WTC11 (cell line): ENCODE data around the gene ZBTB7C. TPM values are rescaled to one million over a fixed set of nuclear protein-coding genes. Genes with fewer than 3 reads are reported as not detected.
A peak's percentile ranks its signal among the peaks of the same experiment; 100 is the strongest.

Experiments
- ATAC-seq: fragments of 200-7000 bp; cut with Tn5 transposase; 2 replicates; pipeline ENCODE4 v1.10.0; 2021; ENCODE audit warnings: mild to moderate bottlenecking, moderate library complexity
- CTCF ChIA-PET: fragments of 300-600 bp; sonication (Branson Sonifier 250); formaldehyde crosslinking; loops from one replicate; lab custom pipeline; 2021; ENCODE audit warnings: antibody characterized with exemption; lab: Charles Lee
- POLR2A ChIA-PET: fragments of 350-600 bp; sonication (Branson Sonifier 250); formaldehyde crosslinking; loops from one replicate; lab custom pipeline; 2021; ENCODE audit warnings: antibody characterized with exemption; lab: Charles Lee
- DNase-seq: peaks from one replicate; pipeline ENCODE4 v3.0.0; 2021; ENCODE audit warnings: low spot score
- H3K27ac Mint-ChIP-seq: 2 replicates; pipeline ENCODE4 v1.8.0; 2021; ENCODE audit warnings: mixed read lengths
- H3K27me3 Mint-ChIP-seq: 2 replicates; pipeline ENCODE4 v1.8.0; 2021; ENCODE audit warnings: low read depth, mild to moderate bottlenecking, moderate library complexity, mixed read lengths
- H3K36me3 Mint-ChIP-seq: 2 replicates; pipeline ENCODE4 v1.8.0; 2021; ENCODE audit warnings: mixed read lengths
- H3K4me1 Mint-ChIP-seq: 2 replicates; pipeline ENCODE4 v1.8.0; 2022; ENCODE audit warnings: mixed read lengths
- H3K4me3 Mint-ChIP-seq: 2 replicates; pipeline ENCODE4 v1.8.0; 2021; ENCODE audit warnings: mild to moderate bottlenecking, moderate library complexity, mixed read lengths
- H3K9me3 Mint-ChIP-seq: 2 replicates; pipeline ENCODE4 v1.8.0; 2021; ENCODE audit warnings: mixed read lengths
- ATF1 ChIP-seq: sonication (generic); formaldehyde crosslinking; IDR thresholded peaks from 2 replicates; pipeline ENCODE4 v1.8.1; 2023; ENCODE audit warnings: mild to moderate bottlenecking, moderate library complexity, missing genetic modification reagents
- ATF3 ChIP-seq: sonication (generic); formaldehyde crosslinking; conservative IDR thresholded peaks from 2 replicates; pipeline ENCODE4 v1.8.1; 2022; ENCODE audit warnings: mild to moderate bottlenecking, missing genetic modification reagents
- ESRRA ChIP-seq: sonication (generic); formaldehyde crosslinking; IDR thresholded peaks from 2 replicates; pipeline ENCODE4 v1.8.1; 2022; ENCODE audit warnings: mild to moderate bottlenecking, missing genetic modification reagents, borderline replicate concordance
- FOXJ3 ChIP-seq: sonication (generic); formaldehyde crosslinking; IDR thresholded peaks from 2 replicates; pipeline ENCODE4 v1.9.0; 2021; ENCODE audit warnings: missing genetic modification reagents, mild to moderate bottlenecking, borderline replicate concordance
- FOXK1 ChIP-seq: sonication (generic); formaldehyde crosslinking; IDR thresholded peaks from 2 replicates; pipeline ENCODE4 v1.8.0; 2022; ENCODE audit warnings: mild to moderate bottlenecking, moderate library complexity, missing genetic modification reagents
- JAZF1 ChIP-seq: fragments of 250-450 bp; sonication (Bioruptor Pico); IDR thresholded peaks from 2 replicates; pipeline ENCODE4 v1.9.0; 2021; ENCODE audit warnings: moderate library complexity, mild to moderate bottlenecking, inconsistent platforms
- KAT7 ChIP-seq: sonication (generic); formaldehyde crosslinking; IDR thresholded peaks from 2 replicates; pipeline ENCODE4 v1.8.1; 2023; ENCODE audit warnings: missing genetic modification reagents, mild to moderate bottlenecking, borderline replicate concordance
- MAX ChIP-seq: sonication (generic); formaldehyde crosslinking; IDR thresholded peaks from 2 replicates; pipeline ENCODE4 v1.8.0; 2022; ENCODE audit warnings: mild to moderate bottlenecking, missing genetic modification reagents
- NFYB ChIP-seq: sonication (generic); formaldehyde crosslinking; conservative IDR thresholded peaks from 2 replicates; pipeline ENCODE4 v1.8.0; 2022; ENCODE audit warnings: low read depth, missing genetic modification reagents
- RELA ChIP-seq: sonication (generic); formaldehyde crosslinking; IDR thresholded peaks from 2 replicates; pipeline ENCODE4 v1.8.1; 2022; ENCODE audit warnings: missing genetic modification reagents, mild to moderate bottlenecking, borderline replicate concordance
- TP53 ChIP-seq: sonication (generic); formaldehyde crosslinking; IDR thresholded peaks from 2 replicates; pipeline ENCODE4 v1.8.1; 2023; ENCODE audit warnings: mild to moderate bottlenecking, missing genetic modification reagents
- ZNF121 ChIP-seq: sonication (generic); formaldehyde crosslinking; IDR thresholded peaks from 2 replicates; pipeline ENCODE4 v1.8.0; 2023; ENCODE audit warnings: missing genetic modification reagents
- ZNF232 ChIP-seq: sonication (generic); formaldehyde crosslinking; IDR thresholded peaks from 2 replicates; pipeline ENCODE4 v1.8.0; 2022; ENCODE audit warnings: mild to moderate bottlenecking, missing genetic modification reagents
- total RNA-seq: library from RNA; stranded (reverse); gene quantifications from 3 replicates; pipeline ENCODE4 v1.2.3, GENCODE V29; 2021
- TF ChIP-seq, protein P1 (sequence below): sonication (generic); formaldehyde crosslinking; IDR thresholded peaks from 2 replicates; pipeline ENCODE4 v1.8.1; 2022; ENCODE audit warnings: mild to moderate bottlenecking, missing genetic modification reagents, moderate library complexity, borderline replicate concordance
- TF ChIP-seq, protein P2 (sequence below): sonication (generic); formaldehyde crosslinking; IDR thresholded peaks from 2 replicates; pipeline ENCODE4 v1.8.0; 2023; ENCODE audit warnings: mild to moderate bottlenecking, missing genetic modification reagents
- TF ChIP-seq, protein P3 (sequence below): fragments of 250-450 bp; sonication (Bioruptor Pico); IDR thresholded peaks from 2 replicates; pipeline ENCODE4 v1.9.0; 2021; ENCODE audit warnings: mild to moderate bottlenecking
- TF ChIP-seq, protein P4 (sequence below): sonication (generic); formaldehyde crosslinking; IDR thresholded peaks from 2 replicates; pipeline ENCODE4 v1.8.1; 2023; ENCODE audit warnings: mild to moderate bottlenecking, missing genetic modification reagents
- TF ChIP-seq, protein P5 (sequence below): sonication (generic); formaldehyde crosslinking; IDR thresholded peaks from 2 replicates; pipeline ENCODE4 v1.8.1; 2022; ENCODE audit warnings: mild to moderate bottlenecking, moderate library complexity, missing genetic modification reagents
- TF ChIP-seq, protein P6 (sequence below): sonication (generic); formaldehyde crosslinking; IDR thresholded peaks from 2 replicates; pipeline ENCODE4 v1.8.0; 2022; ENCODE audit warnings: mild to moderate bottlenecking, missing genetic modification reagents
- TF ChIP-seq, protein P7 (sequence below): sonication (generic); formaldehyde crosslinking; conservative IDR thresholded peaks from 2 replicates; pipeline ENCODE4 v1.8.1; 2023; ENCODE audit warnings: mild to moderate bottlenecking, low read depth, missing genetic modification reagents, moderate library complexity

Gene ZBTB7C
- total RNA-seq, 1 experiment from 2014 or later = 0.48 TPM

DNA sequence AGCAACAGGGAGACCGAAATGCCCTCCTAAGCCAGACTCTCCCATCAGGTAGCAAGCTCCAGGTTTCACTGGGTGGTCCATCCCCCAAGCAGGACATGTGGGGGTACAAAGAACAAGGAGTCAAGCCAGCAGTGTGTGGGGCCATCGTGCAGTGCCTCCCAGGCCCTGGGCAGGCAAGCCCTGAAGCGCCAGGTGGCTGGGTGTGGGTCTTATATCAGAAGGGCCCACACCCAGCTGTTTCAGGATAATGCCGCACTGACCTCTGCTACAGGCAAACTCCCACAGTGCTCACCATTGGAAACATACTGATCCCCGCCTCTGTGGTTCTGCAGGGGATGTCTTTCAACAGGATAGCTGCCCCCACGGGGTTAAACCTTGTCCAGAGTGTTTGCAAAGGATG is 304.5 kb downstream of the ZBTB7C start:
- CTCF ChIA-PET = interaction anchor here (1.0 to 3.2 kb wide), 5 partner anchors 9 to 341 kb away, joined by 3 to 13 read pairs (median 4); no protein-coding TSS in a partner anchor
- Mint-ChIP-seq H3K9me3 (no peaks in the 10 kb centered on the region), H3K27me3 (peaks cover 6% of the 10 kb centered on the region), H3K4me3 (no peak overlapping the region), H3K4me1 (peaks cover 48% of the 10 kb centered on the region), H3K27ac (no peak overlapping the region), H3K36me3 (no peaks in the 10 kb centered on the region)
- no peak for DNase-seq
- POLR2A ChIA-PET = no interaction called here
- no peak for ATAC-seq
- TF ChIP-seq, protein P1, sequence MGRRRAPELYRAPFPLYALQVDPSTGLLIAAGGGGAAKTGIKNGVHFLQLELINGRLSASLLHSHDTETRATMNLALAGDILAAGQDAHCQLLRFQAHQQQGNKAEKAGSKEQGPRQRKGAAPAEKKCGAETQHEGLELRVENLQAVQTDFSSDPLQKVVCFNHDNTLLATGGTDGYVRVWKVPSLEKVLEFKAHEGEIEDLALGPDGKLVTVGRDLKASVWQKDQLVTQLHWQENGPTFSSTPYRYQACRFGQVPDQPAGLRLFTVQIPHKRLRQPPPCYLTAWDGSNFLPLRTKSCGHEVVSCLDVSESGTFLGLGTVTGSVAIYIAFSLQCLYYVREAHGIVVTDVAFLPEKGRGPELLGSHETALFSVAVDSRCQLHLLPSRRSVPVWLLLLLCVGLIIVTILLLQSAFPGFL = no peak
- TF ChIP-seq, protein P2, sequence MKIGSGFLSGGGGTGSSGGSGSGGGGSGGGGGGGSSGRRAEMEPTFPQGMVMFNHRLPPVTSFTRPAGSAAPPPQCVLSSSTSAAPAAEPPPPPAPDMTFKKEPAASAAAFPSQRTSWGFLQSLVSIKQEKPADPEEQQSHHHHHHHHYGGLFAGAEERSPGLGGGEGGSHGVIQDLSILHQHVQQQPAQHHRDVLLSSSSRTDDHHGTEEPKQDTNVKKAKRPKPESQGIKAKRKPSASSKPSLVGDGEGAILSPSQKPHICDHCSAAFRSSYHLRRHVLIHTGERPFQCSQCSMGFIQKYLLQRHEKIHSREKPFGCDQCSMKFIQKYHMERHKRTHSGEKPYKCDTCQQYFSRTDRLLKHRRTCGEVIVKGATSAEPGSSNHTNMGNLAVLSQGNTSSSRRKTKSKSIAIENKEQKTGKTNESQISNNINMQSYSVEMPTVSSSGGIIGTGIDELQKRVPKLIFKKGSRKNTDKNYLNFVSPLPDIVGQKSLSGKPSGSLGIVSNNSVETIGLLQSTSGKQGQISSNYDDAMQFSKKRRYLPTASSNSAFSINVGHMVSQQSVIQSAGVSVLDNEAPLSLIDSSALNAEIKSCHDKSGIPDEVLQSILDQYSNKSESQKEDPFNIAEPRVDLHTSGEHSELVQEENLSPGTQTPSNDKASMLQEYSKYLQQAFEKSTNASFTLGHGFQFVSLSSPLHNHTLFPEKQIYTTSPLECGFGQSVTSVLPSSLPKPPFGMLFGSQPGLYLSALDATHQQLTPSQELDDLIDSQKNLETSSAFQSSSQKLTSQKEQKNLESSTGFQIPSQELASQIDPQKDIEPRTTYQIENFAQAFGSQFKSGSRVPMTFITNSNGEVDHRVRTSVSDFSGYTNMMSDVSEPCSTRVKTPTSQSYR (CRISPR knock-in tag) = no peak
- TF ChIP-seq, protein P3, sequence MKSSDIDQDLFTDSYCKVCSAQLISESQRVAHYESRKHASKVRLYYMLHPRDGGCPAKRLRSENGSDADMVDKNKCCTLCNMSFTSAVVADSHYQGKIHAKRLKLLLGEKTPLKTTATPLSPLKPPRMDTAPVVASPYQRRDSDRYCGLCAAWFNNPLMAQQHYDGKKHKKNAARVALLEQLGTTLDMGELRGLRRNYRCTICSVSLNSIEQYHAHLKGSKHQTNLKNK (CRISPR knock-in tag) = no peak
- TF ChIP-seq ESRRA (CRISPR knock-in tag) (no peak), RELA (no peak), KAT7 (no peak), NFYB (CRISPR knock-in tag) (no peak), ATF1 (CRISPR knock-in tag) (no peak), FOXJ3 (CRISPR knock-in tag) (no peak)
- TF ChIP-seq, protein P4, sequence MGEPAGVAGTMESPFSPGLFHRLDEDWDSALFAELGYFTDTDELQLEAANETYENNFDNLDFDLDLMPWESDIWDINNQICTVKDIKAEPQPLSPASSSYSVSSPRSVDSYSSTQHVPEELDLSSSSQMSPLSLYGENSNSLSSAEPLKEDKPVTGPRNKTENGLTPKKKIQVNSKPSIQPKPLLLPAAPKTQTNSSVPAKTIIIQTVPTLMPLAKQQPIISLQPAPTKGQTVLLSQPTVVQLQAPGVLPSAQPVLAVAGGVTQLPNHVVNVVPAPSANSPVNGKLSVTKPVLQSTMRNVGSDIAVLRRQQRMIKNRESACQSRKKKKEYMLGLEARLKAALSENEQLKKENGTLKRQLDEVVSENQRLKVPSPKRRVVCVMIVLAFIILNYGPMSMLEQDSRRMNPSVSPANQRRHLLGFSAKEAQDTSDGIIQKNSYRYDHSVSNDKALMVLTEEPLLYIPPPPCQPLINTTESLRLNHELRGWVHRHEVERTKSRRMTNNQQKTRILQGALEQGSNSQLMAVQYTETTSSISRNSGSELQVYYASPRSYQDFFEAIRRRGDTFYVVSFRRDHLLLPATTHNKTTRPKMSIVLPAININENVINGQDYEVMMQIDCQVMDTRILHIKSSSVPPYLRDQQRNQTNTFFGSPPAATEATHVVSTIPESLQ (CRISPR knock-in tag) = no peak
- TF ChIP-seq, all 79 proteins: peak for 0

GRCh38 chr18:48100651-48101165 is 308.5 kb downstream of the ZBTB7C start:
- Mint-ChIP-seq H3K27me3 (peaks cover 2% of the 10 kb centered on the region; the same call in 1 of the 2 replicates), H3K4me1 (peaks cover 26% of the 10 kb centered on the region), H3K4me3 (peak overlapping the region; percentile 46), H3K27ac (no peak overlapping the region), H3K9me3 (no peaks in the 10 kb centered on the region), H3K36me3 (no peaks in the 10 kb centered on the region)
- ChIA-PET CTCF (interaction anchor here (1.0 to 2.0 kb wide), 3 partner anchors 63 to 505 kb away, joined by 4 to 8 read pairs (median 5); no protein-coding TSS in a partner anchor), POLR2A (no interaction called here)
- ATAC-seq (peak; percentile 87), DNase-seq (peak; percentile 65)
- TF ChIP-seq MAX (CRISPR knock-in tag) (no peak), ESRRA (CRISPR knock-in tag) (no peak), ZNF232 (CRISPR knock-in tag) (no peak), ZNF121 (peak; percentile 91), ATF3 (no peak), TP53 (CRISPR knock-in tag) (0 out of 2 replicates have a peak, but pooled peaks have one; percentile 20), JAZF1 (CRISPR knock-in tag) (no peak), RELA (no peak), FOXK1 (CRISPR knock-in tag) (peak; percentile 46; the same call in 1 of the 2 replicates)
- TF ChIP-seq, protein P5, sequence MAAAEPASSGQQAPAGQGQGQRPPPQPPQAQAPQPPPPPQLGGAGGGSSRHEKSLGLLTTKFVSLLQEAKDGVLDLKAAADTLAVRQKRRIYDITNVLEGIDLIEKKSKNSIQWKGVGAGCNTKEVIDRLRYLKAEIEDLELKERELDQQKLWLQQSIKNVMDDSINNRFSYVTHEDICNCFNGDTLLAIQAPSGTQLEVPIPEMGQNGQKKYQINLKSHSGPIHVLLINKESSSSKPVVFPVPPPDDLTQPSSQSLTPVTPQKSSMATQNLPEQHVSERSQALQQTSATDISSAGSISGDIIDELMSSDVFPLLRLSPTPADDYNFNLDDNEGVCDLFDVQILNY = no peak
- TF ChIP-seq, protein P4 (CRISPR knock-in tag) = no peak
- TF ChIP-seq, protein P6, sequence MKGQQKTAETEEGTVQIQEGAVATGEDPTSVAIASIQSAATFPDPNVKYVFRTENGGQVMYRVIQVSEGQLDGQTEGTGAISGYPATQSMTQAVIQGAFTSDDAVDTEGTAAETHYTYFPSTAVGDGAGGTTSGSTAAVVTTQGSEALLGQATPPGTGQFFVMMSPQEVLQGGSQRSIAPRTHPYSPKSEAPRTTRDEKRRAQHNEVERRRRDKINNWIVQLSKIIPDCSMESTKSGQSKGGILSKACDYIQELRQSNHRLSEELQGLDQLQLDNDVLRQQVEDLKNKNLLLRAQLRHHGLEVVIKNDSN (CRISPR knock-in tag) = no peak
- TF ChIP-seq, protein P7, sequence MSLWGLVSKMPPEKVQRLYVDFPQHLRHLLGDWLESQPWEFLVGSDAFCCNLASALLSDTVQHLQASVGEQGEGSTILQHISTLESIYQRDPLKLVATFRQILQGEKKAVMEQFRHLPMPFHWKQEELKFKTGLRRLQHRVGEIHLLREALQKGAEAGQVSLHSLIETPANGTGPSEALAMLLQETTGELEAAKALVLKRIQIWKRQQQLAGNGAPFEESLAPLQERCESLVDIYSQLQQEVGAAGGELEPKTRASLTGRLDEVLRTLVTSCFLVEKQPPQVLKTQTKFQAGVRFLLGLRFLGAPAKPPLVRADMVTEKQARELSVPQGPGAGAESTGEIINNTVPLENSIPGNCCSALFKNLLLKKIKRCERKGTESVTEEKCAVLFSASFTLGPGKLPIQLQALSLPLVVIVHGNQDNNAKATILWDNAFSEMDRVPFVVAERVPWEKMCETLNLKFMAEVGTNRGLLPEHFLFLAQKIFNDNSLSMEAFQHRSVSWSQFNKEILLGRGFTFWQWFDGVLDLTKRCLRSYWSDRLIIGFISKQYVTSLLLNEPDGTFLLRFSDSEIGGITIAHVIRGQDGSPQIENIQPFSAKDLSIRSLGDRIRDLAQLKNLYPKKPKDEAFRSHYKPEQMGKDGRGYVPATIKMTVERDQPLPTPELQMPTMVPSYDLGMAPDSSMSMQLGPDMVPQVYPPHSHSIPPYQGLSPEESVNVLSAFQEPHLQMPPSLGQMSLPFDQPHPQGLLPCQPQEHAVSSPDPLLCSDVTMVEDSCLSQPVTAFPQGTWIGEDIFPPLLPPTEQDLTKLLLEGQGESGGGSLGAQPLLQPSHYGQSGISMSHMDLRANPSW (CRISPR knock-in tag) = no peak
